HepG2 (cell line): Measurements from ENCODE around the gene STK32C. TPM values are rescaled to one million over a fixed set of nuclear protein-coding genes. Genes with fewer than 3 reads are reported as not detected.

Experiments used
- ATAC-seq: fragments of 200-7000 bp; cut with Tn5 transposase; 3 replicates; pipeline ENCODE4 v1.9.1; 2020; ENCODE audit warnings: mild to moderate bottlenecking, moderate library complexity
- BruUV-seq: library from RNA; stranded (reverse); fragments of 400-500 nt; replicated peaks from 2 replicates; lab custom pipeline; 2021; lab: Mats Ljungman, UMichigan
- CTCF ChIA-PET: fragments of 300-600 bp; formaldehyde crosslinking; extraction: SDS; loops from one replicate; lab custom pipeline; 2021; ENCODE audit warnings: low total read pairs, inconsistent platforms, low intra/inter-chr PET ratio; lab: Yijun Ruan, JAX
- POLR2A ChIA-PET: fragments of 350-600 bp; sonication (Branson Sonifier 250); formaldehyde crosslinking; loops from one replicate; lab custom pipeline; 2020; ENCODE audit warnings: antibody characterized with exemption, inconsistent platforms; lab: Yijun Ruan, JAX
- DNase-seq: peaks from one replicate; pipeline ENCODE4 v3.0.0-alpha.2; 2015; ENCODE audit warnings: low spot score
- FAIRE-seq: peaks from 3 replicates; lab custom pipeline; 2011; peaks lifted over from hg19 to GRCh38; lab: Jason Lieb, UNC
- H2AFZ ChIP-seq: one replicate; pipeline ENCODE4 v1.6.1; 2011; ENCODE audit warnings: low read length, inconsistent platforms
- H3K27ac ChIP-seq: fragments of 300-600 bp; 3 replicates; pipeline ENCODE4 v1.8.0; 2011; ENCODE audit warnings: mixed run types, mild to moderate bottlenecking, mixed read lengths, low read length, inconsistent platforms; ENCODE audit not compliant: insufficient read depth; ENCODE audit errors: extremely low read length
- H3K27me3 ChIP-seq, 2 experiments: fragments of 200-600 bp in 1 of 2; 2 replicates in 1 of 2; 3 replicates in 1 of 2; pipeline versions ENCODE4 v1.6.0 to v1.8.0; 2011; ENCODE audit warnings: low read length in 2 of 2, mild to moderate bottlenecking in 2 of 2, moderate library complexity in 2 of 2, inconsistent platforms in 1 of 2; ENCODE audit not compliant: insufficient read depth in 2 of 2, control insufficient read depth in 1 of 2
- H3K36me3 ChIP-seq, 2 experiments: fragments of 200-600 bp in 1 of 2; replicated peaks in 1 of 2; 2 replicates in 1 of 2; 3 replicates in 1 of 2; pipeline versions ENCODE4 v1.5.1 to v1.8.0; 2011; ENCODE audit warnings: low read length in 2 of 2, inconsistent platforms in 1 of 2; ENCODE audit not compliant: insufficient read depth in 2 of 2, control insufficient read depth in 1 of 2
- H3K4me1 ChIP-seq: 2 replicates; pipeline ENCODE4 v1.5.1; 2012; ENCODE audit warnings: low read length, inconsistent platforms; ENCODE audit not compliant: insufficient read depth
- H3K4me2 ChIP-seq: 2 replicates; pipeline ENCODE4 v1.6.0; 2011; ENCODE audit warnings: low read depth, low read length, inconsistent platforms
- H3K4me3 ChIP-seq, 3 experiments: fragments of 200-600 bp in 1 of 3; sonication (generic), shearing (Covaris generic) in 1 of 3; replicated peaks in 1 of 3; 2 replicates each; pipeline ENCODE4 v1.5.1; 2011 to 2016; ENCODE audit warnings: low read length in 3 of 3, inconsistent platforms in 2 of 3, low read depth in 2 of 3, mild to moderate bottlenecking in 2 of 3, control low read depth in 1 of 3, mixed read lengths in 1 of 3; ENCODE audit not compliant: insufficient read depth in 1 of 3
- H3K79me2 ChIP-seq: one replicate; pipeline ENCODE4 v1.6.1; 2011; ENCODE audit warnings: low read length, inconsistent platforms; ENCODE audit not compliant: insufficient read depth
- H3K9ac ChIP-seq: 2 replicates; pipeline ENCODE4 v1.6.0; 2011; ENCODE audit warnings: mild to moderate bottlenecking, low read depth, low read length, inconsistent platforms; ENCODE audit not compliant: insufficient read depth
- H3K9me3 ChIP-seq: 2 replicates; pipeline ENCODE4 v1.5.1; 2012; ENCODE audit warnings: mild to moderate bottlenecking, low read length
- H4K20me1 ChIP-seq: 2 replicates; pipeline ENCODE4 v1.6.0; 2011; ENCODE audit warnings: inconsistent platforms, mild to moderate bottlenecking, low read length, moderate library complexity; ENCODE audit not compliant: insufficient read depth
- CBFB ChIP-seq: sonication (generic); formaldehyde crosslinking; IDR thresholded peaks from 2 replicates; pipeline ENCODE4 v1.4.0; 2020; ENCODE audit warnings: missing genetic modification reagents
- CCDC6 ChIP-seq: sonication (generic); formaldehyde crosslinking; IDR thresholded peaks from 2 replicates; pipeline ENCODE4 v1.8.1; 2022; ENCODE audit warnings: mild to moderate bottlenecking, missing genetic modification reagents, moderate library complexity
- CHD4 ChIP-seq: fragments of 200-600 bp; sonication (generic); IDR thresholded peaks from 2 replicates; pipeline ENCODE4 v1.7.0; 2017; ENCODE audit warnings: mild to moderate bottlenecking, low read length, borderline replicate concordance
- E2F2 ChIP-seq: sonication (generic); formaldehyde crosslinking; IDR thresholded peaks from 2 replicates; pipeline ENCODE4 v1.4.0; 2020; ENCODE audit warnings: missing genetic modification reagents, borderline replicate concordance
- HDAC1 ChIP-seq: sonication (generic); formaldehyde crosslinking; IDR thresholded peaks from 2 replicates; pipeline ENCODE4 v1.5.1; 2020; ENCODE audit warnings: mild to moderate bottlenecking, missing genetic modification reagents
- HNRNPL ChIP-seq: fragments of 200-400 bp; formaldehyde crosslinking; IDR thresholded peaks from 2 replicates; pipeline ENCODE4 v1.6.1; 2017; ENCODE audit warnings: mild to moderate bottlenecking, low read depth, low read length
- IKZF1 ChIP-seq: fragments of 450-650 bp; IDR thresholded peaks from 2 replicates; pipeline ENCODE4 v1.7.1; 2016
- IRX3 ChIP-seq: sonication (generic); formaldehyde crosslinking; IDR thresholded peaks from 2 replicates; pipeline ENCODE4 v1.8.1; 2023; ENCODE audit warnings: mild to moderate bottlenecking, low read depth, missing genetic modification reagents, borderline replicate concordance
- MED1 ChIP-seq: sonication (generic); formaldehyde crosslinking; IDR thresholded peaks from 2 replicates; pipeline ENCODE4 v1.4.0; 2020; ENCODE audit warnings: missing genetic modification reagents
- MED8 ChIP-seq: sonication (generic); formaldehyde crosslinking; IDR thresholded peaks from 2 replicates; pipeline ENCODE4 v1.8.1; 2023; ENCODE audit warnings: mild to moderate bottlenecking, missing genetic modification reagents; ENCODE audit not compliant: insufficient replicate concordance
- MIER3 ChIP-seq: IDR thresholded peaks from 2 replicates; pipeline ENCODE4 v1.6.1; 2016; ENCODE audit warnings: missing compliant biosample characterization, borderline replicate concordance
- NR2F1 ChIP-seq, 2 experiments: fragments of 450-650 bp in 1 of 2; formaldehyde crosslinking in 1 of 2; IDR thresholded peaks; 2 replicates each; pipeline versions ENCODE4 v1.5.0 to v1.6.1; 2016 to 2020; ENCODE audit warnings: mild to moderate bottlenecking in 1 of 2, missing compliant biosample characterization in 1 of 2, missing genetic modification reagents in 1 of 2, moderate library complexity in 1 of 2
- TRIM24 ChIP-seq: sonication (generic); formaldehyde crosslinking; IDR thresholded peaks from 2 replicates; pipeline ENCODE4 v1.8.0; 2022; ENCODE audit warnings: mild to moderate bottlenecking, missing genetic modification reagents
- ZFP82 ChIP-seq: sonication (generic); formaldehyde crosslinking; IDR thresholded peaks from 2 replicates; pipeline ENCODE4 v1.5.1; 2020; ENCODE audit warnings: mild to moderate bottlenecking, missing genetic modification reagents, borderline replicate concordance
- ZNF264 ChIP-seq: sonication (generic); formaldehyde crosslinking; IDR thresholded peaks from 2 replicates; pipeline ENCODE4 v1.4.0; 2020; ENCODE audit warnings: missing genetic modification reagents
- ZNF746 ChIP-seq: sonication (generic); formaldehyde crosslinking; IDR thresholded peaks from 2 replicates; pipeline ENCODE4 v1.8.0; 2022; ENCODE audit warnings: mild to moderate bottlenecking, missing genetic modification reagents
- ZNF879 ChIP-seq: sonication (generic); formaldehyde crosslinking; IDR thresholded peaks from 2 replicates; pipeline ENCODE4 v1.8.1; 2023; ENCODE audit warnings: missing genetic modification reagents
- WGBS: methylation state at CpG from one replicate; pipeline ENCODE4 v1.1.6; 2017; ENCODE audit warnings: low lambda C conversion rate; 5-methylcytosine and 5-hydroxymethylcytosine counted together
- in situ Hi-C: cut with HindIII; loops from 2 replicates; pipeline ENCODE4 v1.10.0; 2017; ENCODE audit warnings: low pct_unique_long_range_greater_than_20kb; ENCODE audit not compliant: extremely low pct_ligation_motif_present
- intact Hi-C: fragments of 100-400 bp; cut with micrococcal nuclease; formaldehyde crosslinking; loops from one replicate; pipeline ENCODE4 v1.10.0; 2022; ENCODE audit not compliant: unreplicated experiment
- polyA plus RNA-seq, 8 experiments: library from polyadenylated mRNA; depleted of rRNA in 3 of 8; stranded (reverse) in 7 of 8; unstranded in 1 of 8; fragments of >200 nt; fragmentation: Illumina TruSeq in 4 of 8; extraction: Trizol in 4 of 8; gene quantifications; 2 replicates each; pipeline versions ENCODE4 v1.2.1 to v1.2.3, GENCODE V29; 2011 to 2016; ENCODE audit warnings: low read depth in 4 of 8, missing spikeins in 1 of 8, mixed read lengths in 1 of 8; ENCODE audit not compliant: insufficient read depth in 1 of 8
- total RNA-seq, 5 experiments: library from RNA; depleted of rRNA; stranded (reverse); fragments of >200 nt; fragmentation: Illumina TruSeq; extraction: Trizol; gene quantifications; 2 replicates each; pipeline ENCODE4 v1.2.3, GENCODE V29; 2016; ENCODE audit warnings: low read depth in 1 of 5

Gene STK32C
- total and polyA plus RNA-seq, 2 of the 13 experiments (the other 11 are each of a cell fraction or from before 2014, with no cell fraction given): 10.9 to 19.4 TPM

DNA sequence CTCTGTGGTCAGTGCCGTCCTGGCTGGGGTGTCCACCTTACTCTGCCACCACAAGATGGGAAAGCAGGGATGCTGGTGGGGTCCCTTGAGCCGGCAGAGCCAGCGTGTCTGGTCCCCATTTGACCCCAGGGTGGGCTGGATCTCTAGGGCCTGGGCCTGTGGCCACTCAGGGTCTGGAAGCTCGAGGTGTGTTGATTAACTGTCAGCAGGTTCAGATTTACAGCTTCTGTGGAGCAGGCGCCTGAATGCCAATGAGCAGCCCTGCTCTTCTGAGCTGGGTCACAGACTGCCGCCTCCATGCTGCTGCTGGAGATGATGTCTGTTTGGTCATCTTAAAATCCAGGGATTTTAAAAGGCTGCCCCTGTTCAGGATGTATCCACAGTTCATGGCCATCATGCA is 132.3 kb downstream of the STK32C start:
- Histone ChIP-seq H2AFZ (no peak overlapping the region), H3K9me3 (no peaks in the 10 kb centered on the region), H4K20me1 (no peaks in the 10 kb centered on the region; the same call in 1 of the 2 replicates), H3K4me3 (no peak overlapping the region), H3K36me3 (no peaks in the 10 kb centered on the region), H3K27ac (no peak overlapping the region), H3K4me1 (peaks cover 33% of the 10 kb centered on the region), H3K27me3 (peaks cover 4 to 48% of the 10 kb centered on the region in 2 experiments; a peak in 4 of 5 replicates), H3K4me2 (no peak overlapping the region), H3K79me2 (no peaks in the 10 kb centered on the region), H3K9ac (no peak overlapping the region)
- FAIRE-seq: no peak
- in situ Hi-C loops (no loop called here), intact Hi-C loops (no loop called here)
- ChIA-PET CTCF (no interaction called here), POLR2A (no interaction called here)
- WGBS: 24% methylated on average over 4 of the region's 6 CpGs
- BruUV-seq: no TSS peak
- DNase-seq: no peak
- ATAC-seq: no peak
- TF ChIP-seq MED1 (CRISPR knock-in tag): no peak
- no peak for TF ChIP-seq ZNF746
- TF ChIP-seq TRIM24 (CRISPR knock-in tag): no peak
- no peak for TF ChIP-seq CBFB
- TF ChIP-seq MED8: no peak
- no peak for TF ChIP-seq HNRNPL
- no peak for TF ChIP-seq CCDC6 (CRISPR knock-in tag)
- no peak for TF ChIP-seq ZNF879 (CRISPR knock-in tag)
- TF ChIP-seq IKZF1: no peak
- no peak for TF ChIP-seq IRX3 (CRISPR knock-in tag)
- no peak for TF ChIP-seq E2F2
- no peak for TF ChIP-seq ZFP82 (CRISPR knock-in tag)
- TF ChIP-seq ZNF264 (CRISPR knock-in tag): no peak
- TF ChIP-seq HDAC1: no peak
- no peak for TF ChIP-seq NR2F1 (CRISPR knock-in tag; IDR thresholded peaks at IDR 0.05)
- no peak for TF ChIP-seq CHD4
- TF ChIP-seq MIER3 (CRISPR knock-in tag): no peak
